Heart left ventricle (tissue), 13 donors: ENCODE data around the gene DEXI.

Experiments
- CTCF ChIP-seq, 12 donors: fragments of 200-600 bp; sonication (generic) in 4 of 12; IDR thresholded peaks; one replicate each; pipeline versions ENCODE4 v1.5.0 to v1.8.0; 2018 to 2022; ENCODE audit warnings: antibody characterized with exemption in 12 of 12, mild to moderate bottlenecking in 5 of 12
- POLR2A ChIP-seq, 2 donors: fragments of 450-650 bp; IDR thresholded peaks; one replicate each; pipeline ENCODE4 v1.6.1; 2017; ENCODE audit warnings: antibody characterized with exemption in 2 of 2, mild to moderate bottlenecking in 2 of 2, moderate library complexity in 2 of 2
- donor health status: ischemic (EF 13 %, LVEDD 7.1; RV severe dilation, severe dysfunction).
- donor health status: DM: no; HTN: yes; CAD: no.
- donor health status: DM: no; HTN: no; CAD: no.
- donor health status: ischemic (EF 25% LVEDD 6.9; RV normal size, moderate dysfunction).
- donor health status: ischemic (EF 25% LVEDD 5.7; RV mildly dilated, moderate dysfunction).
- donor health status: ischemic (EF 35%, LVEDD 5.7; RV mildly dilated, moderate dysfunction).
- donor health status: nonischemic (EF 11% LVEDD 7.7; RV severe dilation, severe dysfunction).
- donor health status: DM: yes; HTN: yes; CAD: no.
- donor health status: PGD.
- donor health status: ischemic (EF 29% LVEDD 5.4; RV normal size, mild dysfunction).
- donor health status: nonischemic (EF 23%, LVEDD 6.1; RV moderate dilation, normal function).

GRCh38 chr16:10926867-10927266, 15.4 kb downstream of the DEXI start:
- no peak for TF ChIP-seq CTCF (IDR thresholded peaks at IDR 0.05)
- no peak for TF ChIP-seq POLR2A (IDR thresholded peaks at IDR 0.05)
